DMS79 (cell line): ENCODE data around the gene KRT77.
"Not testable (repeated sequence)": the region's sequence is repeated elsewhere in the genome, so short reads cannot be mapped to it uniquely, and the experiment has no call there.

Source experiments
- DNase-seq: peaks from one replicate; lab custom pipeline; 2025; lab: John Stamatoyannopoulos, UW

KRT77 gene

GRCh38 chr12:52675301-52675701 is 28.0 kb downstream of the KRT77 start:
- no peak for DNase-seq

DNA sequence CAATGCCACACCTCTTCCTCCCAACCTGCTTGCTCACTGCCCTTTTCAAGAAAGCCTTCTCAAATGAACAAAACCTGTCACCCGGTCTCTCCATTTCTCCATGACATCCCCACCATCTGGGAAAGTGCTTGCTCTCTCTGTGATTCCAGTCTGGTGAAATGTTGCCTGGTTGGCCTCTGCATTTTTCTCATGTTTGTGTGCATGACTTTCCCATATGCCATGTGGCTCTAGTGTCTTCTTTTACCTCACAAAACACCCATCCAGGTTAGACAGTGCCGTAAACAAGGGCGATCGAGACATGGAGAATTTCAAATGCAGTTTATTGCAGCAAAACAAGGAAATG is 28.9 kb downstream of the KRT77 start:
- no peak for DNase-seq

- no peak for DNase-seq
Observed at GRCh38 chr12:52673713-52674432, 29.5 kb downstream of the KRT77 start.

- no peak for DNase-seq
Observed at GRCh38 chr12:52673217-52673616, 30.1 kb downstream of the KRT77 start.

DNA sequence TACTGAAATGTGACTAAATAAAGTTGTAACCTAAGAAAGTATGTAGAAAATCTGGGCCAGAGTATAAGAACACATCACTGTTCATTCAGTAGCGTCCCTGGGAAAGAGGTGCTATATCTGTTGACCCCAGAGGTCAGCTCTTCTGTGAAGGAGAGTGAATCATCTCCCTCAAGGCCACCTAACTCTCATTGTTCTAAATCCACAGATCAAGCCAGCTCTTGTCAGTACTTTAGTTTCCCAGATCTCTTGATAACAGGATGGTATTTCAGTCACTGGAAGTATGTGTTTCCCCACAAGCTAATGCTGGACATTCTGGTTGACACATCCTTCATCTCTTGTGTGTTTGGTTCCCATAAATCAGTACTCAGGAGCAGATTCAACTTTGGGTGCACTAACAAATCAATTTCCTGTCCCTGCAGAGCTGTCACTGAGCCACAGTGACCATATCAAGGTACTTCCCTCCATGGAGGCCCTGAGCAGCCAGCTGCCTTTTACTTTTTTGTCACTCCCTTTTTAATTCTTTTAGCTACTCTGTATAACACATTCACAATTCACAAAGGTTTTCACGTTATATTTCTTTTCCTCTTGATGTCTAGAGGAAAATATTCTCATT is 30.9 kb downstream of the KRT77 start:
- no peak for DNase-seq

DNA sequence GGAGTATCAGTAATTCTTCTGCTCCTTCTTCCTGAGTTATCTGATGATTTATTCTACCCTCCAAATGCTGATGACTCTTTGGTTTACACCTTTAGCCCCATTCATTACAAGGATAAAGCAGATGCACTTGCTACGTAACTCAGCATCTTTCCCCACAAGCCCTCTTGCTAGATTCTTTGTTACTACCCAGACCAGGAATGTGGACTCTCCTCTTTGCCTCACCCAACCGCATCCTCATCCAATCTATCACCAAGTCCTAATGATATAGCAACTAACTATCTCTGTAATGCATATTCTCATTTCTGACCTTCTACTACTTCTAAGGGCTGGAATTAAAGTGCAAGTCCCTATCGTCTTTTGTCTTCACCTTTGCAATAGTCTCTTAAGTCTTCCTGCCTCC is 32.4 kb downstream of the KRT77 start:
- no peak for DNase-seq

GRCh38 chr12:52670506-52670905 is 32.8 kb downstream of the KRT77 start:
- DNase-seq: no peak

DNA sequence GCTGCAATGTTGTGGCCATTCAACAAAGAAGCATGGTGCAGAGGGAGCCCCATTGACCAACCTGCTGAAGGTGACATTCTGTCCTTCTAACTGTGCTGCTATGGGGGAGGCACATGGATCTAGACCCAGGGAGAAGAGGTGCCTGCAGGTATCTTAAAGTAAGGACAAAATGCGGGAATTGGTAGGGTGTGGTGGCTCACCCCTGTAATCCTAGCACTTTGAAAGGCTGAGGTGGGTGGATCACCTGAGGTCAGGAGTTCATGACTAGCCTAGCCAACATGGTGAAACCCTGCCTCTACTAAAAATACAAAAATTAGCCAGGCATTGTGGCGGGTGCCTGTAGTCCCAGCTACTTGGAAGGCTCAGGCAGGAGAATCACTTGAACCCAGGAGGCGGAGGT is 33.4 kb downstream of the KRT77 start:
- DNase-seq: not testable (repeated sequence)

DNA sequence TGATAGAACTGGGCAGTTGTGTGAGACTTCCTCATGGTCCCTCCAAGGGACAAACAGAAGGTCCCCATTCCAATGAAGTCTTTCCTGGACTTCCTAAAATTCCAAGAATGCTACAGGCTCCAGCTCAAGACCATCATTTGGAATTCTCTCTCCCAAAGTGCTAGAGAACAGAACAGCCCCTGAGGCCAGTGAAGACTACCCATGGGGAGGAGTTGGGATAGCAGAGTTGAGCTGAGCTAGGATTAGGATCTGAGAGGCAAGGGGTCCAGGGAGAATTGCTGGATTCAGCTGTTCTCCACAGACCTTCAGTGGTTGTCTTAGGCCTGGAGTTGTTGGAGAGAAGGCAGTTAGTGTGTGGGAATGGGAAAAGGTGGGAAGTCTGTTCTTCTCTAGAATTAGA is 33.9 kb downstream of the KRT77 start:
- DNase-seq: no peak

DNA sequence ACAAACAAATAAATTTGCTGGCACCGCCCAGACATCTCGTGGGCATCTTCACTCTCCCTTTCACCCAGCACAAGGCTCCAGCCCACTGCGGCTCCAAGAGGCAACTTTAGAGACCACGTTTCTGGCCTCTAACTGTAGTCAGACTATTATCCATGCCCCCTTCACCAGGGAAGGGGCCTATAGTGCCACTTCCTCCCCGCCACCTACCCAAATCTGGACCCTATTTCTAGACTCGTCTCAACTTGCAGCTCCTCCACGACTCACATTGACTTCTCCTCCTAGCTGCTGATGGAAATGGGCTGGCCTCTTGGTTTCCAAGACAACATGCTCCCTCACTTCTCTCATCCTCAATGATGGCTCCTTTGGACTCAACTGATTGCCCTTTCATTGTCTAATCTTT is 35.4 kb downstream of the KRT77 start:
- no peak for DNase-seq

- DNase-seq: no peak
Observed at GRCh38 chr12:52667509-52667908, 35.8 kb downstream of the KRT77 start.

DNA sequence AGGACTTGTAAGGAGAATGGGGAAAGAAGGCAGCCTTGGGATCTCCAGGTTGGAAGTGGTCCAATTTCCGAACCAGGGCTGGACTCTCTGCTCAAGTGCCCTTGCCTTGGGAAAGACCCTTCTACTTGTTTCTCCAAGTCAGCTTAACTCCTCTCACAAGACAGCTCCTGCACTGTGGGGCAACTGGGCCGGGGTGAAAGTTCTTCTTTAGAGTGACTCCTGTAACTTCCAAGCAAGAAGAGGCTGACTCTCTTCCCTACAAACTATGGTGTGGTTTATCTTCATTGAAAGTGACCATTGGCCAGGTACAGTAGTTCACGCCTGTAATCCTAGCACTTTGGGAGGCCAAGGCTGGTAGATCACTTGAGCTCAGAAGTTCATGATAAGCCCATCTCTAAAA is 36.9 kb downstream of the KRT77 start:
- DNase-seq: no peak

GRCh38 chr12:52663420-52663819 is 39.9 kb downstream of the KRT77 start:
- no peak for DNase-seq

DNA sequence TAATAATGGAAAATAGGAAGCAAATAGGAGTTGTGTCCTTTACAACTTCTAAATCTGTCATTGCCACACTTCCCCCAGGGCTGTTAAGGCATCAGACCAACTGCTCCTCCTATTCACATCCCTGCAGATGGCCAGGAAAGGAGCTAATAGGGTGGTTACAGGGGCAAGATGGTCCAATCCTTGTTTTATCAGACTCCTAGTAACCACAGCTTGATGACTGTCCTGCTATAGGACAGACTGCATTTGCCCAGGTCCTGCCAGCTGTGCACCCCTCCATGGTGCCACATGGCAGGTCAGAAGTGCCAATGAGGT is 40.5 kb downstream of the KRT77 start:
- no peak for DNase-seq

DNA sequence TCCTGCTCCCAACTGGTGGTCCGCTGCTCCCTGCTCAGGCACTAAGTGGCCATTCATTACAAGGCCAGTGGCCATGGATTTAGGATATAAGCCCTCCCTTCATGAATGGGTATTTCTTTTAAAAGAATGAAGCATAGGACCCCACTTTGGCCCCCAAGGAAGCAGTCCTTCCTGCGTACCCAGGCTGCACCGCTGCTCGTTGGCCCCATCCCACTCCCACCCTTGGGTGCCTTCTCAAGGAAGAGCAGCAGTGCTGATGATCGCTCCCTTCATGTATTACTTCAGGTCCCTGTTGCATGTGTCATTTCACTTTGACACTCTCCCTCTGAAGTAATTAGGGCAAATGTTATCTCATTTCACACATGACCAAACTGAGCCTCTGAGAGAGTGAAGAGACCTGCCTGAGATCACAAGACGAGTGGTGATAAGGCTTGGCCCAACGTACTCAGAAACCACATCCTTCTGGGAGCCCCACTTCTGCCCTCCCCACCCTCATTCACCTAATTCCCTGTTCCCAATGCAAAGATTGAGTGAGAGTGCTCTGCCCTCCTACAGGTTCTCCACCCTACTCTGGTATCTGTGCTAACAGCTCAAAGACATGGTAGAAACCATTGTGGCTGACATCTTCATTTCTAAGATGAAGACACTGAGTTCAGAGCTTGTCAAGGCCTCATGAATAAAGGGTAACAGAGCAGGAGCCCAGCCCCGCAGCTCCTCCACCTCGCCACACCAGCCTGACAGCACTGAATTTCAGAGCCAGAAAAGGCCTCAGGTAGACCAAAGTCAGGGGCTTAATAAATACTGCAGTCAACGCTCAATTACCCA is 41.0 kb downstream of the KRT77 start:
- no peak for DNase-seq

DNA sequence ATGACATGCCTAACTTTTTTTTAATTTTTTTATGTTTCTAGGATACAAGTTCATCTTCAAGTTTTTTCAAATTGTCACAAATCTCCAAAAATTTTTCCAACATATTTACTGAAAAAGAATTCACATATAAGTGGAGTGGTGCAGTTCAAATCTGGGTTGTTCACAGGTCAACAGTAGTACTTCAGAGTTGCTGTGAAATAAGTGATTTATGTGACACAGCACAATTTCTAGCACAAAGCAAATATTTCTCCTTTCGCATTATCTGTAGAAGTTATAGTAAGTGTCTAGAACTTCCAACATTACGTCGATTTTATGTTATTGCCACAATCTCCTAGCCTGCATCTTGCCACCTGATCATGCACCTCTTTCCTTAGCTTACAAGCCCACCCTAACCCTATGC is 41.7 kb downstream of the KRT77 start:
- DNase-seq: no peak

DNA sequence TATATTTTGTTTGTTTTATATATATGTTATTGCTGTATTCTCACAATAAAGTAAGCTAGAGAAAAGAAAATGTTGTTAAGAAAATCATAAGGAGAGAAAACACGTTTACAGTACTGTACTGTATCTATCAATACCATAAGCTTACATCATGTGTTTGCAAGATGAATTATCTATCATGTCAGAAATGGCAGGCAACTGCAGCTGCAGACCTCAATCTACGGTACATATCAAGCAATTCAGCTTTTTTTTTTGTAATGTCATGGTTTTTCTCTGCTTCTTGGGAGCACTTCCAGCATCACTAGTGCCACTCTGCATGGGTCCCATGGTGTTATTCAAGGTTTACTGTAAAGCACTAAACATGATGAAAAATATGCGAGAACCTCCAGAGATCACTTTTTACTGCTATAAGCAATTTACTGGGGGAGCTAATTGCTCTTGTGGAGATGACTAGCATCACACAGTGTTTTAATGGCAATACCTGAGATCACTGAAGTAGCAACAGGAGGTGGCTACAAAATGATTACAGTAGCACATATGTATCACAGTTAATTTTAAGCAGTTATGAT is 42.3 kb downstream of the KRT77 start:
- DNase-seq: no peak

DNA sequence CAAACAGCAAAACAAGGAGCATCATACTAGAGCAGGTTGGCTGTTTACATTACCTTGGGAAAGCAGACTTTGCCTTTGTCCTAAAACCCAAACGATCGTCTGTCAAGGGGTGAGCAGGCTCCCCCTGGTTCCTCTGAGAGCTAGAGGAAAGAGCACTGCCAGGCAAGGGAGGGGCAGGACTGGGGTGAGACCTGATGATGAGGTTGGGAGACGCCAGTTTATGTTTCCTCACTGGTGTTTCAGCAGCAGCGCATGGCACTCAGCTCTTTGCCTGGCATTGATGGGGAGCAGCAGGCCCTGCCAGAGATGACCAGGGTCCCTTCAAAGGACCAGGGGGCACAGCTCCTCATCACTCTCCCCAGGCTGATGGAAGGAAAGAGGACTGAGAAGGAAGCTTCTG is 43.4 kb downstream of the KRT77 start:
- DNase-seq: no peak

DNA sequence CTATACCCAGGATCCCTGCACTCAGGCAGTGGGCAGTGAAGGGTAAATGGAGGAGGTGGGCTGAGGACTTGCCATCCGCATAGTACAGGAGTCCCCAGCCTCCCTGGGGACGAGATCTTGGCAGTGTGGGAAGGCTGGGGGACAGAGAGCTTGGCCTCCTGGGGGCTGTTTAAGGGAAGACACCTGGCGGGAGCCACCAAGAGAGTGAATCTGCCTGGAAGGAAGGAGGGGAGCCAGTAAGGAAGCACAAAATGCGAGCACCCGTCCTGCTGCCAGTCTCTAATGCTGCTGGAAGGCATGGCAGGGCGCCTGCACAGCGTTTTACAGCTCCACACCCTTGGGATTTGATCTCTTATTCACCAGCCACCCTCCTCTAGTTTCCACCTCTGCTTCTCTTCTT is 43.9 kb downstream of the KRT77 start:
- no peak for DNase-seq

- DNase-seq: no peak
Observed at GRCh38 chr12:52658196-52658595, 45.1 kb downstream of the KRT77 start.

GRCh38 chr12:52657250-52657902 is 45.9 kb downstream of the KRT77 start:
- no peak for DNase-seq

DNA sequence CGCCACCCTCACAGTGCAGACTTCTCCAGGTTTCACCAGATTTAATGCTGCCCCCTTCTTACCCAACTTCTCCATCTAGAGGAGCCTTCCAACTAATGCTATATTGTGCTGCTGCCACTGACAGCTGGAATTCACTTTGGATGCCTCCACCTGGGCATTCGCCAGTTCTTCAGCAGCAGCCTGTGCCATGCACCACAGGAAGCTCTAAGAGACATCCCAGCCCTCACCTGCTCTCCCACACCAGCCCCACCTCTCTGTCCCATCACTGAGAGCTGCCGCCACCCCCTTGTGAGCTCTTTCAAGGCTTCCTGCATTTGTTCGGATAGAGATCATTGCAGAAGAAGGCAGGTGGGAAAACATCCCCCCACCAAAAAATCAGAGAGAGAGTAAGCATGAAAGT is 46.7 kb downstream of the KRT77 start:
- DNase-seq: no peak

DNA sequence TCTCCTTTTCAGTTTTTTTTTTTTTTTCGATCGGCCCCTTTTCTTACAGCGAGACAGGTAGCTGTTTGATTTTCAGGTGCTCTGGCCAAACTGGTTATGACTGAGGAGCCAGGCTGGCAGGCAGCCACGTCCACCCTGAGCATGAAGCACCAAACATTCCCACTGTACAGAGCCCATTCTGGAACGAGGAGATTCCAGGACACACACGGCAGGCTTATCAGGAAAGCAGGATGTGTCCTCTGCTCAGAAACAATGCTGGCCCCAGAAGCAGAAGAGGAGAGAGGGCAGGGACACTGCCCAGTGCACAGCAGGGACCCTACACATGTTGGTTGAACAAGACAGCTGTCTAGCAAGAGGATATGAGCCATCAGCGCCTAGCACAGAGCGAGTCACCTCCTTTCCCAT is 47.6 kb downstream of the KRT77 start:
- DNase-seq: no peak
